K562 (cell line): ENCODE results near the gene TAC3. TPM values are rescaled to one million over a fixed set of nuclear protein-coding genes. Genes with fewer than 3 reads are reported as not detected.

Experiments used
- ATAC-seq: fragments of 200-7000 bp; cut with Tn5 transposase; 3 replicates; pipeline ENCODE4 v1.9.1; 2020; ENCODE audit warnings: moderate library complexity
- BruUV-seq: library from RNA; stranded (reverse); fragments of 400-500 nt; replicated peaks from 2 replicates; lab custom pipeline; 2021; lab: Mats Ljungman, UMichigan
- CTCF ChIA-PET: fragments of 300-600 bp; formaldehyde crosslinking; extraction: SDS; loops from one replicate; lab custom pipeline; 2021; ENCODE audit warnings: low intra/inter-chr PET ratio; lab: Yijun Ruan, JAX
- POLR2A ChIA-PET: fragments of 300-600, 350-650 bp; sonication (Branson Sonifier 250); formaldehyde crosslinking; extraction: SDS; loops from one replicate; lab custom pipeline; 2021; ENCODE audit warnings: antibody characterized with exemption, inconsistent platforms; lab: Yijun Ruan, JAX
- DNase-seq, 4 experiments: peaks; one replicate each; pipeline versions ENCODE4 v3.0.0 to v3.0.0-alpha.2; 2011 to 2018; ENCODE audit warnings: low spot score in 3 of 4, mixed read lengths in 3 of 4; ENCODE audit errors: extremely low read depth in 1 of 4
- FAIRE-seq: peaks from 2 replicates; lab custom pipeline; 2011; peaks lifted over from hg19 to GRCh38; lab: Jason Lieb, UNC
- H2AFZ ChIP-seq: 2 replicates; pipeline ENCODE4 v1.6.0; 2011; ENCODE audit warnings: low read depth, low read length, control low read depth, inconsistent platforms
- H3K27ac ChIP-seq: fragments of 200-600 bp; 3 replicates; pipeline ENCODE4 v1.8.0; 2011; ENCODE audit warnings: low read depth, mild to moderate bottlenecking, control low read depth, inconsistent platforms, low read length, moderate library complexity, mixed read lengths; ENCODE audit errors: extremely low read depth
- H3K27me3 ChIP-seq, 2 experiments: fragments of 300-600 bp in 1 of 2; 2 replicates in 1 of 2; 3 replicates in 1 of 2; pipeline versions ENCODE4 v1.6.0 to v1.8.0; 2011; ENCODE audit warnings: inconsistent platforms in 2 of 2, low read length in 2 of 2, mild to moderate bottlenecking in 1 of 2, mixed read lengths in 1 of 2, moderate library complexity in 1 of 2; ENCODE audit not compliant: control insufficient read depth in 2 of 2, insufficient read depth in 2 of 2
- H3K36me3 ChIP-seq: fragments of 300-600 bp; 3 replicates; pipeline ENCODE4 v1.8.0; 2011; ENCODE audit warnings: mild to moderate bottlenecking, low read length, inconsistent platforms; ENCODE audit not compliant: control insufficient read depth, insufficient read depth
- H3K4me1 ChIP-seq, 2 experiments: fragments of 200-600 bp in 1 of 2; replicated peaks in 1 of 2; 2 replicates in 1 of 2; 3 replicates in 1 of 2; pipeline versions ENCODE4 v1.5.1 to v1.8.0; 2011; ENCODE audit warnings: inconsistent platforms in 2 of 2, low read length in 2 of 2, mild to moderate bottlenecking in 1 of 2, mixed read lengths in 1 of 2, moderate library complexity in 1 of 2; ENCODE audit not compliant: control insufficient read depth in 2 of 2, insufficient read depth in 2 of 2
- H3K4me2 ChIP-seq: 2 replicates; pipeline ENCODE4 v1.6.1; 2011; ENCODE audit warnings: low read length, control low read depth, inconsistent platforms, mixed read lengths; ENCODE audit not compliant: insufficient read depth
- H3K4me3 ChIP-seq: fragments of 200-600 bp; sonication (generic), shearing (Covaris generic); 2 replicates; pipeline ENCODE4 v1.5.1; 2016; ENCODE audit warnings: control low read depth, inconsistent platforms
- H3K79me2 ChIP-seq: fragments of 200-600 bp; 3 replicates; pipeline ENCODE4 v1.8.0; 2011; ENCODE audit warnings: low read length, inconsistent platforms; ENCODE audit not compliant: control insufficient read depth, insufficient read depth
- H3K9ac ChIP-seq, 2 experiments: 2 replicates each; pipeline versions ENCODE4 v1.6.0 to v1.6.1; 2011; ENCODE audit warnings: low read depth in 2 of 2, low read length in 2 of 2, control low read depth in 1 of 2, inconsistent platforms in 1 of 2, mild to moderate bottlenecking in 1 of 2, mixed read lengths in 1 of 2; ENCODE audit not compliant: insufficient read depth in 1 of 2
- H3K9me1 ChIP-seq: one replicate; pipeline ENCODE4 v1.6.0; 2011; ENCODE audit warnings: inconsistent platforms, mild to moderate bottlenecking, low read length, moderate library complexity; ENCODE audit not compliant: control insufficient read depth, insufficient read depth
- H3K9me3 ChIP-seq: replicated peaks from 2 replicates; pipeline ENCODE4 v1.5.1; 2011; ENCODE audit warnings: low read depth, low read length, inconsistent platforms; ENCODE audit not compliant: control insufficient read depth, insufficient read depth
- H4K20me1 ChIP-seq: replicated peaks from 2 replicates; pipeline ENCODE4 v1.6.1; 2011; ENCODE audit warnings: low read length, inconsistent platforms, mixed read lengths; ENCODE audit not compliant: control insufficient read depth, insufficient read depth
- CTCF ChIP-seq, 3 experiments: IDR thresholded peaks in 2 of 3; conservative IDR thresholded peaks in 1 of 3; 2 replicates each; pipeline ENCODE4 v1.5.1; 2011 to 2012; ENCODE audit warnings: low read length in 3 of 3, mild to moderate bottlenecking in 3 of 3, control low read depth in 2 of 3, improper control_type of control experiment in 1 of 3, inconsistent platforms in 1 of 3, low read depth in 1 of 3, mixed read lengths in 1 of 3, moderate library complexity in 1 of 3; ENCODE audit not compliant: insufficient read depth in 2 of 3
- REST ChIP-seq, 2 experiments: fragments of 450-650 bp; formaldehyde crosslinking in 1 of 2; IDR thresholded peaks; 2 replicates each; pipeline versions ENCODE4 v1.4.0 to v1.6.1; 2014 to 2020; ENCODE audit warnings: mild to moderate bottlenecking in 2 of 2, borderline replicate concordance in 1 of 2, low read depth in 1 of 2
- TCF15 ChIP-seq: fragments of 250-450 bp; sonication (Bioruptor Pico); IDR thresholded peaks from 2 replicates; pipeline ENCODE4 v1.8.0; 2022; ENCODE audit warnings: moderate library complexity, mild to moderate bottlenecking, inconsistent platforms
- ZFPM2 ChIP-seq: fragments of 250-450 bp; sonication (Bioruptor Pico); IDR thresholded peaks from 2 replicates; pipeline ENCODE4 v1.5.1; 2022; ENCODE audit warnings: mild to moderate bottlenecking
- ZNF449 ChIP-seq: fragments of 250-450 bp; sonication (Bioruptor Pico); IDR thresholded peaks from 2 replicates; pipeline ENCODE4 v1.8.0; 2022; ENCODE audit warnings: moderate library complexity, mild to moderate bottlenecking, inconsistent platforms
- WGBS: fragments of 100-300 bp; shearing (Covaris generic); methylation state at CpG from one replicate; pipeline ENCODE4 v1.1.6; 2016; ENCODE audit warnings: low coverage, mixed read lengths; ENCODE audit not compliant: insufficient coverage; ENCODE audit errors: missing lambda C conversion rate; 5-methylcytosine and 5-hydroxymethylcytosine counted together
- in situ Hi-C: fragments of 300-500 bp; cut with MboI; formaldehyde crosslinking; loops from 4 replicates; pipeline ENCODE4 v1.15.0; 2018; ENCODE audit warnings: inconsistent platforms, mixed read lengths
- intact Hi-C: fragments of 100-400 bp; cut with micrococcal nuclease; formaldehyde crosslinking; loops from 2 replicates; pipeline ENCODE4 v1.14.2; 2022
- polyA plus RNA-seq, 8 experiments: library from polyadenylated mRNA; depleted of rRNA in 4 of 8; stranded (reverse) in 5 of 8; unstranded in 3 of 8; fragments of >200 nt; fragmentation: Nextera tagmentation in 2 of 8; fragmentation: Illumina TruSeq in 1 of 8; extraction: Ambion mirVana in 2 of 8; extraction: Trizol in 1 of 8; gene quantifications; 2 replicates each; pipeline versions ENCODE4 v1.2.1 to v1.2.3, GENCODE V29; 2011 to 2014; ENCODE audit warnings: inconsistent platforms in 1 of 8, missing spikeins in 1 of 8
- total RNA-seq, 7 experiments: library from RNA; depleted of rRNA in 6 of 7; stranded (reverse); fragments of >200 nt in 6 of 7; fragmentation: Illumina TruSeq in 2 of 7; extraction: Trizol in 2 of 7; gene quantifications; 2 replicates each; pipeline versions ENCODE4 v1.2.1 to v1.2.3, GENCODE V29; 2011 to 2021; ENCODE audit warnings: low replicate concordance in 1 of 7

Gene TAC3
- total and polyA plus RNA-seq, 9 of the 15 experiments (the other 6 are each of a cell fraction or from before 2014, with no cell fraction given): 0.29 to 2.8 (median 1.4) TPM

GRCh38 chr12:56980268-56980667 lies 36.1 kb downstream of the TAC3 start:
- Histone ChIP-seq H3K4me1 (0 out of 5 replicates have a peak, but pooled peaks cover 0 to 3% of the 10 kb centered on the region in 2 experiments), H3K9me3 (no peaks in the 10 kb centered on the region), H3K4me3 (no peak overlapping the region), H3K27me3 (no peaks in the 10 kb centered on the region), H3K9ac (no peak overlapping the region), H3K27ac (no peak overlapping the region), H3K36me3 (no peaks in the 10 kb centered on the region), H2AFZ (no peak overlapping the region), H4K20me1 (no peaks in the 10 kb centered on the region), H3K4me2 (no peak overlapping the region)
- intact Hi-C loops: no loop called here
- BruUV-seq: no TSS peak
- ChIA-PET POLR2A (interaction anchor here (0.7 kb wide), 1 partner anchor 257 kb away, joined by 3 read pairs; no protein-coding TSS in a partner anchor), CTCF (no interaction called here)
- DNase-seq (no peak), ATAC-seq (no peak)
- no peak for TF ChIP-seq REST (IDR thresholded peaks at IDR 0.05; ENCODE audit: borderline replicate concordance)
- TF ChIP-seq REST (CRISPR knock-in tag; IDR thresholded peaks at IDR 0.05; ENCODE audit: low read depth): no peak
- no peak for TF ChIP-seq CTCF (IDR thresholded peaks at IDR 0.05 in 2 of 3, conservative IDR thresholded peaks at IDR 0.05 in 1 of 3; ENCODE audit: insufficient read depth in 2 of 3, low read depth in 1 of 3, low read length in 3 of 3)
- TF ChIP-seq TCF15 (CRISPR knock-in tag): no peak
- no peak for TF ChIP-seq ZFPM2 (CRISPR knock-in tag)
- no peak for TF ChIP-seq ZNF449
- TF ChIP-seq, all 486 proteins: peak for 0
- no peak for FAIRE-seq
- in situ Hi-C loops: no loop called here
- 72% methylated on average over 6 of the region's 6 CpGs for WGBS
- no peaks in the 10 kb centered on the region for H3K79me2 ChIP-seq
- H3K9me1 ChIP-seq: no peaks in the 10 kb centered on the region
